Limb (tissue), 2 donors: ENCODE results near the gene MTREX.
"Not testable (repeated sequence)": the region's sequence is repeated elsewhere in the genome, so short reads cannot be mapped to it uniquely, and the experiment has no call there.

Experiments used
- DNase-seq, 2 donors: peaks; one replicate each; pipeline ENCODE4 v3.0.0-alpha.2; 2016; ENCODE audit errors: extremely low spot score in 2 of 2

The MTREX gene

GRCh38 chr5:55307383-55308253 is at the start of gene MTREX, which contains the start of gene DHX29:
Gene MTREX, plus strand, starts transcription at chr5:55307989. Its CDS starts 25 bp downstream, at chr5:55308014.
Gene DHX29, minus strand, starts transcription at chr5:55307694. Its CDS starts 121 bp downstream, at chr5:55307573.
- DNase-seq, result peak; percentile 92 to 93

DNA sequence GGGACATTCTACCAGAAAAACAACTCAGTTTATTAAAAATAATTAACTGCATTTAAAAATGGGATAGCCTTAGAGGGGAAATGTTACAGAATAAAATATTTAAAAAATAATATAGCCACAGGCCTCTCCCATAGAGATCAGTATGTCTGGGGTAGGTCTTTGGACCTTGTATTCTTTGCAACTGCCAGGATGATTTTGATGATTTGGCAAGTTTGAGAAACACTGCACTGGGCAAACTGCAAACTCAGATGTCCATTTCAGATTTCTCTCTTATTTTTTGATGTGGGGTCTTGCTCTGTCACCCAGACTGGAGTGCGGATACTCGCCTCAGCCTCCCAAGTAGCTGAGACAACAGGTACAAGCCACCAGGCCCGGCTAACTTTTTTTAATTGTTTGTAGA is 49.5 kb upstream of the MTREX start:
- no peak for DNase-seq

GRCh38 chr5:55276771-55277170 is 31.0 kb upstream of the MTREX start:
- DNase-seq, result no peak

GRCh38 chr5:55278778-55279177 is 29.0 kb upstream of the MTREX start:
- DNase-seq, result no peak

DNA sequence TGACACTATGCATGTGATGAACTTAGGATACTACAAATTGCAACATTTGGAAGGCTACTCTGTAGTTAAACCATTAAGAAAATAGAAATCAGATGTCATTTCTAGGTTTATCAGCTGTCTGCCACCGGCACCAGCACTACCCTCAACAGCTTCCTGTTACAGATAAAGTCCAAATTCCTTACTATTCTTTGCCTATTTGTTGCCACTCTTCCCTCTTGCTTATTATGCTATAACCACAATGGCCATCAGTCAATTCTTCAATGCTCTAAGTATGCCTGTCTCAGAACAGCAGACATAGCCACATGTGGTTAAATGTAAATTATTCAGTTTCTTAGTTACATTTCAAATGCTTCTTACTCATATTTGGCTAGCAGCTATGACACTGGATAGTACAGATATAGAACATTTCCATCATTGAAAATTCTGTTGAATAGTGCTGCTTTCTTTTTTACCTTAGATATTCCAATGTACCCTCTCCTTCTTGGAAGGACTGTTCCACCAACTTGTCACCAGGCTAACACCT is 21.3 kb upstream of the MTREX start:
- no peak for DNase-seq

- DNase-seq, result no peak
Measured at GRCh38 chr5:55289808-55290207, 18.0 kb upstream of the MTREX start.

GRCh38 chr5:55290991-55291390 is 16.8 kb upstream of the MTREX start:
- no peak for DNase-seq

- DNase-seq, result no peak
Measured at GRCh38 chr5:55294935-55295334, 12.9 kb upstream of the MTREX start.

GRCh38 chr5:55300890-55301289 is 6.9 kb upstream of the MTREX start:
- no peak for DNase-seq

DNA sequence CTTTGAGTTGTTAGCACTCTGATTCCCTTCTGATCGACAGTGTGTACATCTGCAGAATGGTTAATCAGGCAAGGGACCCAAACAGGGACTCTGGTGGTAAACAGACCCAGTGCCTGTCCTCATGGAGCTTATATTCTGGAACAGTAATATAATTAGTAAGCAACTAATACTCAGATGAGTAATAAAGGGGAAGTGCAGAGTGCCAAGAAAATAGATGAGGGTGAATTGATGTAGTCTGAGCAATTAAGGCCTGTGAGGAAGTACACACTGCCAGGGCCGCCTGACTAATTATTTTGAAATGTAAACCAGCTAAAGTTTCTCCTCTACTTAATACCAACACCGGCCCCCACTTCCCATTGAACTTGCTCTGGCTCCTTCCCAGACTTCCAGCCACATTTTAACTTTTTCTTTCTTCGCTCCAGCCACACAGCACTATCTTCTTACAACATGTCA is 4.5 kb upstream of the MTREX start:
- DNase-seq, result no peak

GRCh38 chr5:55304584-55304983 is 3.2 kb upstream of the MTREX start:
- DNase-seq, result no peak

DNA sequence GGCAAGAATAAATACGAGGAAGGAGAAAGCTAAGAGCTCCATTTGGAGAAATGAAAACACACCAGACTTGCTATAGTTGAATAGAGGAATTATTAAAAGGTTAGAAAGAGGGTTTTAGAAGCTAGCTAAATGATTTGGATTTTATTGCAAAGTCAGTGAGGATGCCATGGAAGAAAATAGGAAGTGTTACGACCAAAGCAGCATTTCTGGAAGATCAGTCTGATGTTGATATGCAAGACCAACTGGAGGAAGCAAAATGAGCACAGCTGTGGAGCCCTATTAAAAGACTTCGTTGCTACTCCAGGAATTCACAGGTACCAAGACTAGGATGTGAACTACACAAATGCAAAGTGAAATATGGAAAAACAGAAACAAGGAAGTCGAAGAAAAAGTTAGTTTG is 2.4 kb upstream of the MTREX start:
- no peak for DNase-seq

- no peak for DNase-seq
Measured at GRCh38 chr5:55306641-55307382, 977 bp upstream of the MTREX start.

GRCh38 chr5:55308254-55308836 is 556 bp downstream of the MTREX start:
- DNase-seq, result peak in 1 of 2 donors; percentile 17

GRCh38 chr5:55313870-55314617 is 6.3 kb downstream of the MTREX start:
- DNase-seq, result no peak

- DNase-seq, result no peak
Measured at GRCh38 chr5:55316289-55316688, 8.5 kb downstream of the MTREX start.

DNA sequence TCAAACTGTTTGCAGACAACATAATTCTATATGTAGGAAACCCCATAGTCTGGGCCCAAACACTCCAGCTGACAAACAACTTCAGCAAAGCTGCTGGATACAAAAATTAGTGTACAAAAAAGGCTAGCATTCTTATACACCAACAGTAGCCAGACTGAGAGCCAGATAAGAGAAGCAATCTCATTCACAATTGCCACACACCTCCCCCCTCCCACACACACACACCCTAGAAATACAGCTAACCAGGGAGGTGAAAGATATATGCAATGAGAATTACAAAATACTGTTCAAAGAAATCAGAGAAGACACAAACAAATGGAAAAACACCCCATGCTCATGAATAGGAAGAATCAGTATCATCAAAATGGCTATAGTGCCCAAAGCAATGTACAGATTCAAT is 9.0 kb downstream of the MTREX start:
- no peak for DNase-seq

DNA sequence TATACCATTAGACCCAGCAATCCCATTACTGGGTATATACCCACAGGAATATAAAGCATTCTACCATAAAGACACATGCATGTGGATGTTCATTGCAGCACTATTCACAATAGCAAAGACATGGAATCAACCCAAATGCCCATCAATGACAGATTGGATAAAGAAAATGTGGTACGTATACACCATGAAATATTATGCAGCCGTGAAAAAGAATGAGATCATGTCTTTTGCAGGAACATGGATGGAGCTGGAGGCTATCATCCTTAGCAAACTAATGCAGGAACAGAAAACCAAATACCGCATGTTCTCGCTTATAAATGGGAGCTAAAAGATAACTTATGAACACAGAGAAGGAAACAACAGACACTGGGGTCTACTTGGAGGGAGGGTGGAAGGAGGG is 10.4 kb downstream of the MTREX start:
- DNase-seq, result not testable (repeated sequence)

GRCh38 chr5:55319491-55319890 is 11.7 kb downstream of the MTREX start:
- DNase-seq, result no peak

- no peak for DNase-seq
Measured at GRCh38 chr5:55320571-55320970, 12.8 kb downstream of the MTREX start.

DNA sequence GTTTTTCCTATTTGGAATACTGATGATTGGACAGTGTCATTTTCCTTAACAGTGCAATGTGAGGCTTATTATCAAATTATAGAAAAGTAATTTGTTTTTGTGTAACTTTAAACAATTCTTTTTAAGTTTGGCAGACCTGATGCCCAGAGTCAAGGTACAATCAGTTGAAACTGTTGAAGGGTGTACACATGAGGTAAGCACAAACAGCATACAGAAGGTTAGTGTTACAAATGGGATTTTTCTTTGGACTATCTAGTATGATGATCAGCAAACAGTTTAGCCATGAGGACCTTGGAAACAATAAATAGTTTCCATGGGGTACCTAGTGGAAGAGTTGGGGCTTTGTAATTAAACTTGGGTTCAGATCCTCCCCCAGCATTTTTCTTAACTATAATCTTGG is 16.2 kb downstream of the MTREX start:
- DNase-seq, result no peak
